ENCODE data around the gene MXRA7.
A peak's percentile ranks its signal among the peaks of the same experiment; 100 is the strongest.
"Not testable (repeated sequence)": the region's sequence is repeated elsewhere in the genome, so short reads cannot be mapped to it uniquely, and the experiment has no call there.

Gene MXRA7

GRCh38 chr17:76716146-76716838 lies 5.5 kb upstream of the MXRA7 start:
- no peak for DNase-seq (ENCODE audit: low read depth)

- DNase-seq (ENCODE audit: low read depth): no peak
Observed at GRCh38 chr17:76715496-76715830, 4.7 kb upstream of the MXRA7 start.

- DNase-seq (ENCODE audit: low read depth): no peak
Observed at GRCh38 chr17:76714822-76715495, 4.2 kb upstream of the MXRA7 start.

- no peak for DNase-seq (ENCODE audit: low read depth)
Observed at GRCh38 chr17:76714336-76714735, 3.6 kb upstream of the MXRA7 start.

- DNase-seq (ENCODE audit: low read depth): no peak
Observed at GRCh38 chr17:76713765-76714164, 3.0 kb upstream of the MXRA7 start.

- not testable (repeated sequence) for DNase-seq (ENCODE audit: low read depth)
Observed at GRCh38 chr17:76712321-76712720, 1.6 kb upstream of the MXRA7 start.

- not testable (repeated sequence) for DNase-seq (ENCODE audit: low read depth)
Observed at GRCh38 chr17:76709951-76710862, 558 bp downstream of the MXRA7 start.

- peak; percentile 74 for DNase-seq (ENCODE audit: low read depth)
Observed at GRCh38 chr17:76709077-76709950, 1.5 kb downstream of the MXRA7 start.

GRCh38 chr17:76707985-76708807 lies 2.6 kb downstream of the MXRA7 start:
- DNase-seq (ENCODE audit: low read depth): no peak

GRCh38 chr17:76706817-76707216 lies 3.9 kb downstream of the MXRA7 start:
- no peak for DNase-seq (ENCODE audit: low read depth)

- no peak for DNase-seq (ENCODE audit: low read depth)
Observed at GRCh38 chr17:76704805-76705204, 6.0 kb downstream of the MXRA7 start.

- DNase-seq (ENCODE audit: low read depth): no peak
Observed at GRCh38 chr17:76702941-76703637, 7.7 kb downstream of the MXRA7 start.

- no peak for DNase-seq (ENCODE audit: low read depth)
Observed at GRCh38 chr17:76702076-76702475, 8.7 kb downstream of the MXRA7 start.

- no peak for DNase-seq (ENCODE audit: low read depth)
Observed at GRCh38 chr17:76701471-76701967, 9.2 kb downstream of the MXRA7 start.

- DNase-seq (ENCODE audit: low read depth): no peak
Observed at GRCh38 chr17:76700617-76701470, 9.9 kb downstream of the MXRA7 start.

GRCh38 chr17:76700270-76700616 lies 10.5 kb downstream of the MXRA7 start:
- DNase-seq (ENCODE audit: low read depth): no peak

- not testable (repeated sequence) for DNase-seq (ENCODE audit: low read depth)
Observed at GRCh38 chr17:76698466-76698977, 12.2 kb downstream of the MXRA7 start.

- no peak for DNase-seq (ENCODE audit: low read depth)
Observed at GRCh38 chr17:76697702-76698465, 12.9 kb downstream of the MXRA7 start.

Measured in fibroblast of the conjunctiva (primary cell).